GM23338 (cell line): ENCODE measurements around the gene CEP295NL. TPM values are rescaled to one million over a fixed set of nuclear protein-coding genes. Genes with fewer than 3 reads are reported as not detected.

Experiments
- ATAC-seq: fragments of 200-7000 bp; cut with Tn5 transposase; 3 replicates; pipeline ENCODE4 v1.9.1; 2020
- DNase-seq: peaks from one replicate; pipeline ENCODE4 v3.0.0-alpha.2; 2015; ENCODE audit warnings: low spot score
- H2AFZ ChIP-seq: fragments of 200-600 bp; sonication (generic); 2 replicates; pipeline ENCODE4 v1.8.0; 2016; ENCODE audit warnings: antibody characterized with exemption, mild to moderate bottlenecking, moderate library complexity
- H3F3A ChIP-seq: fragments of 200-600 bp; sonication (generic); replicated peaks from 2 replicates; pipeline ENCODE4 v1.8.0; 2017; ENCODE audit warnings: antibody characterized with exemption, mixed run types, low read depth
- H3K27ac ChIP-seq: fragments of 200-600 bp; sonication (generic); 2 replicates; pipeline ENCODE4 v1.6.1; 2016; ENCODE audit warnings: low read depth
- H3K27me3 ChIP-seq: fragments of 200-600 bp; sonication (generic); 2 replicates; pipeline ENCODE4 v1.8.0; 2016; ENCODE audit warnings: mild to moderate bottlenecking, mixed run types, moderate library complexity; ENCODE audit not compliant: insufficient read depth
- H3K36me3 ChIP-seq: fragments of 200-600 bp; sonication (generic); 2 replicates; pipeline ENCODE4 v1.8.0; 2016; ENCODE audit warnings: mild to moderate bottlenecking; ENCODE audit not compliant: insufficient read depth
- H3K4me1 ChIP-seq: fragments of 200-600 bp; sonication (generic); 2 replicates; pipeline ENCODE4 v1.8.0; 2016; ENCODE audit warnings: mild to moderate bottlenecking, moderate library complexity; ENCODE audit not compliant: insufficient read depth
- H3K4me2 ChIP-seq: fragments of 200-600 bp; sonication (generic); 2 replicates; pipeline ENCODE4 v1.7.1; 2017; ENCODE audit warnings: mixed run types
- H3K4me3 ChIP-seq: fragments of 200-600 bp; sonication (generic); 2 replicates; pipeline ENCODE4 v1.6.1; 2016; ENCODE audit warnings: mixed run types
- H3K79me2 ChIP-seq: fragments of 200-600 bp; sonication (generic); replicated peaks from 2 replicates; pipeline ENCODE4 v1.8.0; 2017; ENCODE audit warnings: mild to moderate bottlenecking; ENCODE audit not compliant: insufficient read depth
- H3K9me2 ChIP-seq: fragments of 200-600 bp; sonication (generic); 2 replicates; pipeline ENCODE4 v1.8.0; 2017; ENCODE audit not compliant: insufficient read depth
- H4K20me1 ChIP-seq: fragments of 200-600 bp; sonication (generic); replicated peaks from 2 replicates; pipeline ENCODE4 v1.8.0; 2017; ENCODE audit warnings: mild to moderate bottlenecking; ENCODE audit not compliant: insufficient read depth
- H3K27ac Mint-ChIP-seq: 2 replicates; pipeline ENCODE4 v1.8.0; 2020; ENCODE audit warnings: inconsistent platforms, mild to moderate bottlenecking, moderate library complexity, mixed read lengths
- H3K27me3 Mint-ChIP-seq: 3 replicates; pipeline ENCODE4 v1.8.0; 2022; ENCODE audit warnings: low read depth, mild to moderate bottlenecking, moderate library complexity, mixed read lengths, inconsistent platforms; ENCODE audit not compliant: insufficient read depth, poor library complexity
- H3K36me3 Mint-ChIP-seq: 3 replicates; pipeline ENCODE4 v1.8.0; 2021; ENCODE audit warnings: low read depth, mild to moderate bottlenecking, inconsistent platforms, moderate library complexity, mixed read lengths
- H3K4me1 Mint-ChIP-seq: 3 replicates; pipeline ENCODE4 v1.8.0; 2020; ENCODE audit warnings: mild to moderate bottlenecking, inconsistent platforms, mixed read lengths
- H3K4me3 Mint-ChIP-seq: 3 replicates; pipeline ENCODE4 v1.8.0; 2021; ENCODE audit warnings: moderate library complexity, mild to moderate bottlenecking, inconsistent platforms, mixed read lengths
- H3K9me3 Mint-ChIP-seq: 3 replicates; pipeline ENCODE4 v1.8.0; 2020; ENCODE audit warnings: moderate library complexity, mild to moderate bottlenecking, inconsistent platforms, mixed read lengths
- CREB1 ChIP-seq: fragments of 250-450 bp; sonication (Bioruptor Pico); IDR thresholded peaks from 2 replicates; pipeline ENCODE4 v1.5.0; 2020; ENCODE audit warnings: low read depth, mild to moderate bottlenecking, moderate library complexity
- CTCF ChIP-seq, 2 experiments: fragments of 200-600 bp in 1 of 2; sonication (generic) in 1 of 2; conservative IDR thresholded peaks; 2 replicates each; pipeline versions ENCODE4 v1.5.1 to v1.6.1; 2016 to 2017; ENCODE audit warnings: antibody characterized with exemption in 2 of 2, low read depth in 2 of 2, mild to moderate bottlenecking in 2 of 2, moderate library complexity in 1 of 2
- ETS1 ChIP-seq: IDR thresholded peaks from 2 replicates; pipeline ENCODE4 v1.6.1; 2016; ENCODE audit warnings: antibody characterized with exemption
- EZH2 ChIP-seq: fragments of 200-600 bp; sonication (generic); IDR thresholded peaks from one replicate; pipeline ENCODE4 v1.8.0; 2017; ENCODE audit warnings: antibody characterized with exemption, mild to moderate bottlenecking, low read depth; ENCODE audit not compliant: unreplicated experiment
- EZH2phosphoT487 ChIP-seq: fragments of 200-600 bp; sonication (generic); IDR thresholded peaks from one replicate; pipeline ENCODE4 v1.8.1; 2018; ENCODE audit warnings: antibody characterized with exemption; ENCODE audit not compliant: unreplicated experiment
- JUNB ChIP-seq: IDR thresholded peaks from one replicate; pipeline ENCODE4 v1.6.1; 2016; ENCODE audit warnings: antibody characterized with exemption; ENCODE audit not compliant: unreplicated experiment
- NANOG ChIP-seq: IDR thresholded peaks from 2 replicates; pipeline ENCODE4 v1.6.1; 2016; ENCODE audit warnings: antibody characterized with exemption, borderline replicate concordance
- POLR2AphosphoS5 ChIP-seq: IDR thresholded peaks from 2 replicates; pipeline ENCODE4 v1.6.1; 2016; ENCODE audit warnings: antibody characterized with exemption, low read depth
- REST ChIP-seq: IDR thresholded peaks from one replicate; pipeline ENCODE4 v1.6.1; 2018; ENCODE audit warnings: antibody characterized with exemption; ENCODE audit not compliant: unreplicated experiment
- STAT1 ChIP-seq: IDR thresholded peaks from one replicate; pipeline ENCODE4 v1.6.1; 2016; ENCODE audit warnings: antibody characterized with exemption; ENCODE audit not compliant: unreplicated experiment
- ZNF114 ChIP-seq: fragments of 250-450 bp; sonication (Bioruptor Pico); IDR thresholded peaks from 2 replicates; pipeline ENCODE4 v1.5.0; 2020; ENCODE audit warnings: mild to moderate bottlenecking, moderate library complexity
- ZNF331 ChIP-seq: fragments of 250-450 bp; sonication (Bioruptor Pico); IDR thresholded peaks from 2 replicates; pipeline ENCODE4 v1.5.0; 2020; ENCODE audit warnings: low read depth, mild to moderate bottlenecking, moderate library complexity
- ZNF462 ChIP-seq: fragments of 250-450 bp; sonication (Bioruptor Pico); IDR thresholded peaks from 2 replicates; pipeline ENCODE4 v1.5.0; 2020; ENCODE audit warnings: mild to moderate bottlenecking, moderate library complexity
- polyA plus RNA-seq: library from polyadenylated mRNA; unstranded; fragments of >200 nt; fragmentation: Nextera tagmentation; extraction: Ambion mirVana; gene quantifications from 2 replicates; pipeline ENCODE4 v1.2.1, GENCODE V29; 2016
- total RNA-seq: library from RNA; depleted of rRNA; stranded (reverse); fragments of >200 nt; shearing (Covaris generic); gene quantifications from 2 replicates; pipeline ENCODE4 v1.2.3, GENCODE V29; 2014

The CEP295NL gene
- total and polyA plus RNA-seq, 2 experiments from 2014 or later, result 0.69 TPM; not detected in 1

- H3K4me3 Mint-ChIP-seq, result no peak overlapping the region
- Histone ChIP-seq H3K79me2 (peaks cover 66% of the 10 kb centered on the region), H3K4me3 (no peak overlapping the region), H3K4me1 (peaks cover 6% of the 10 kb centered on the region), H3K27ac (no peak overlapping the region), H4K20me1 (peaks cover 10% of the 10 kb centered on the region; the same call in 1 of the 2 replicates), H2AFZ (no peak overlapping the region), H3K27me3 (no peaks in the 10 kb centered on the region), H3K9me2 (no peaks in the 10 kb centered on the region), H3K4me2 (peak overlapping the region; percentile 66; the same call in 1 of the 2 replicates), H3K36me3 (no peaks in the 10 kb centered on the region), H3F3A (no peaks in the 10 kb centered on the region)
- H3K27ac Mint-ChIP-seq, result peak overlapping the region; percentile 69
- no peak for DNase-seq
- H3K9me3 Mint-ChIP-seq, result no peaks in the 10 kb centered on the region
- H3K27me3 Mint-ChIP-seq, result peaks cover 14% of the 10 kb centered on the region
- no peak for ATAC-seq
- H3K36me3 Mint-ChIP-seq, result no peaks in the 10 kb centered on the region; the same call in 2 of the 3 replicates
- TF ChIP-seq NANOG (no peak), CREB1 (no peak), ZNF462 (CRISPR knock-in tag) (no peak), EZH2phosphoT487 (no peak), POLR2AphosphoS5 (no peak), ETS1 (no peak), JUNB (no peak), EZH2 (no peak), CTCF (conservative IDR thresholded peaks at IDR 0.05; ENCODE audit: low read depth in 2 of 2) (no peak), ZNF114 (CRISPR knock-in tag) (no peak), ZNF331 (CRISPR knock-in tag) (no peak), REST (no peak), STAT1 (no peak)
- H3K4me1 Mint-ChIP-seq, result peaks cover 24% of the 10 kb centered on the region
Measured at GRCh38 chr17:78915872-78916632, 13.1 kb upstream of the CEP295NL start.
